Raji (cell line): ENCODE results near the gene NOXA1.

ENCODE experiments used
- POLR2A ChIP-seq: IDR thresholded peaks from 2 replicates; pipeline ENCODE4 v1.6.1; 2011; ENCODE audit warnings: low read depth, low read length, control low read depth; ENCODE audit not compliant: insufficient read depth

NOXA1 gene

DNA sequence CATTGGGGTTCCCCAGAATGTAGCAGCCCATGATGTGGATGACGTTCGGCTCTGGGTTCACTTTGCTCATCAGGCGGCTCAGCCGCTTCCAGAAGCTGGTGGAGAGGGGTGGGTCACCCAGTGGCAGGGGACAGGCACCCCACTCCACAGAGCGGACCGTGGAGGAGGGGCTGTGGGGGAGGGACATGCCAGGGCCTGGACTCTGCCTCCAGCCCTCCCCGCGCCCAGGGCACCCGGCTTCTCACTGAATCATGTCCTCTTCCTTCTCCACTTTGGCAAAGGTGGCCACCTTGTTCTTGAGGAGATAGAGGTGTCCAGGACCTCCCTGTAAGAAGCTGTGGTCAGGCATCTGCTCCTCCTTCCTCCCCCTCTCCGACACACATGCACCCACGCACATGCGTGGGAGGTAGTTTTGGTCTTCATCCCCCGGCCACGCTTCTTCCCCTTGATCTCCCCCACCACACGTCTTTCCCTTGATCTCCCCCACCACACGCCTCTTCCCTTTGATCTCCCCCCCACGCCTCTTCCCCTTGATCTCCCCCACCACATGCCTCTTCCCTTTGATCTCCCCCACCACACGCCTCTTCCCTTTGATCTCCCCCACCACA, 26.8 kb downstream of the NOXA1 start:
- no peak for TF ChIP-seq POLR2A

DNA sequence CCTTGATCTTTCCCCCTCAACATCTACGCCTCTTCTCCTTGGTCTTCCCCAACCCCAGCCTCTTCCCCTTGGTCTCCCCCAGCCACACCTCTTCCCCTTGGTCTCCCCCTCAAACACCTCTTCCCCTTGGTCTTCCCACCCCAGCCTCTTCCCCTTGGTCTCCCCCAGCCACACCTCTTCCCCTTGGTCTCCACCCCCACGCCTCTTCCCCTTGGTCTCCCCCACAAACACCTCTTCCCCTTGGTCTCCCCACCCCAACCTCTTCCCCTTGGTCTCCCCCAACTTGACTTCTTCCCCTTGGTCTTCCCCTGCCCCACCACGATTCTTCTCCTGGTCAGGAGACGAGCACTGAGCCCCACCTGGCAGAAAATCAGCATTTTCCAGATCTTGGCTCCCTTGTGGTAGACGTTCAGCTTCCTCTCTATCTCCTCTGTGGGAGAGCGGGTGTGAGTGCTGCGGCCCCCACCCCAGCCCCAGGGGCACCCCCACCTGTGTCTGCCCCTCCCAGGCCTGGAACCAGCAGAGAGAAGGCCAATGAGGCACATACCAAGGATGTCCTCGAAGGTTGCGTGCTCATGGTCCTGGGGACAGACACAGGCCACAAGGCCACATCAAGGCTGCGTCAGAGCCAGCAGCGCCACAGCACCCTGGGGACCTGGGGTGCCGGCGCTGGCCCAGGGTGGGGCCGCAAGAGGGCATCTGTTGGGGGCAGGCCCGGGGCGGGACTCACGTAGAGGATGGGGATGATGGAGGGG, 29.0 kb downstream of the NOXA1 start:
- TF ChIP-seq POLR2A: no peak

DNA sequence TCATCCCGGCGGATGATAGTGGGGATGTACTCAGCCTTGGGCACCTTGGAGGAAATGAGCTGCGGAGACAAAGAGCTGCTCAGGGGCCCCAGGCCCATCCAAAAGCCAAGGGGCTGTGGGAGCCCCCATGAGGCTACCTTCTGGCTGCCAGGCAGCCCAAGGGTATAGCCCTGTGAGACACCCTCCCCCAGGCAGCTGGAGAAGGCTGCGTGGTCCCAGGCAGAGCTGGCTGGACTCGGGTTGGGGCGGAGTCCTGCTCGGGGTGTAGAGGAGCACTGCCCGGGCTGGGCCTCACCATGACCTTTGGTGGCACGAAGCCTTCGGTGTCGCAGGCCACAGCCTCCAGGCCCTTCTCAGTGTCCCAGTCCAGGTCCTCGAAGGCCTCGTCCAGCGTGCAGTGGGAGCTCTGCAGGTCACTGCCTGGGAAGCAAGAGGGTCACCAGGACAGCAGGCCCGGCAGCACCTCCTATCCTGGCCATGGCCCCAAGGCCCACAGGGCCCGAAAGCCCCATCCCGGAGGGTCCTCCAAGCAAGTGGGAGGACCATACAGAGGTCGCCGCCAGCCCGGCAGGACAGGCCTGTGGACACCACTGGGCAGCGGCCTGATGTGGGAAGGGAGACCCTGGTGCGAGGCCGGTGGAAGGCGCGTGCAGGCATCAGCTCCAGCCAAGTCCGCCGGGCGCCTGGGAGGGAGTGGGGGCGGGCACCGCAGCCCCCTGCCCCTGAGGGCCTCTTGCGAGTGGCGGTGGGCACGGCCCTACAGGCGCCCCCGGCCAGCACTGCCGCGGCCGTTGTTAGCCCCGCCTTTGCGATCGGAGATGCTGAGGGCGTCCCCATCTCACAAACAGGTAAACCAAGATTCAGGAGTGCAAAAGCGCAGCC, 29.8 kb downstream of the NOXA1 start:
- no peak for TF ChIP-seq POLR2A

DNA sequence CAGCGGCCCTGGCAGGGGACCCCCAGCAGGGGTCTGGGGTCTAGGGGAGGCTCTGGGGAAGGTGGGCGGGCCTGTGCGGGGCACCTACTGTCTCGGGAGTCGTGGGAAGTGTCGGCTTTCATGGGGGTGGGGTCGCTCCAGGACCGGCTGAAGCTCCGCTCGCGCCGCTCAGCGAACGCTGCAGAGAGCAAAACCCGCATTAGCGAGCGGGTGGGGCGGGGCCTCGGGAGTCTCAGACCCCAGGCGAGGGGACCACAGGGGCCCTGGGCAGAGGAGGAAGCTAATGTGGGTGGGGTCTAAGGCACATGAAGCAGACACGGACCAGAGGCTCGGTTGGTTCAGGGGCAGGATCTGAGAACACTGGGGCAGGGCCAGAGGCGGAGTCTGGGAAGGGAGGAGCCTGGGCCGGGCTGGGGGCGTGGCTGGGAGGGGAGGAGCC, 30.5 kb downstream of the NOXA1 start:
- no peak for TF ChIP-seq POLR2A

DNA sequence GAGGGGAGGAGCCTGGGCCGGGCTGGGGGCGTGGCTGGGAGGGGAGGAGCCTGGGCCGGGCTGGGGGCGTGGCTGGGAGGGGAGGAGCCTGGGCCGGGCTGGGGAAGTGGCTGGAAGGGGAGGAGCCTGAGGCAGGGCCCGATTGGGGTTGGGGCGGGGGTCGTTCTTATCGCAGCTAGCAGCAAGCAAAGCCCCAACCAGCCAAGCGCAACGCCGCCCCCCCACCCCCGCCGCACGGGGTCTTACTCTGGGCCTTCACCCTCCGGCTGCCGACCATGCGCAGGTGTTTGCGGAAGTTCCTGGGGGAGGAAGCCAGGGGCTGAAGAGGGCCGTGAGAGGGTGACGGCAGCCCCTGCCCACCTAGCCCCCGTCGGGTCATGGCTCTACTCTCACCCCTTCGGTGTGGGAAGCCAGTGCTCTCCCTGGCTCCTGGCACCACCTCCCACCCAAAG, 31.0 kb downstream of the NOXA1 start:
- no peak for TF ChIP-seq POLR2A

DNA sequence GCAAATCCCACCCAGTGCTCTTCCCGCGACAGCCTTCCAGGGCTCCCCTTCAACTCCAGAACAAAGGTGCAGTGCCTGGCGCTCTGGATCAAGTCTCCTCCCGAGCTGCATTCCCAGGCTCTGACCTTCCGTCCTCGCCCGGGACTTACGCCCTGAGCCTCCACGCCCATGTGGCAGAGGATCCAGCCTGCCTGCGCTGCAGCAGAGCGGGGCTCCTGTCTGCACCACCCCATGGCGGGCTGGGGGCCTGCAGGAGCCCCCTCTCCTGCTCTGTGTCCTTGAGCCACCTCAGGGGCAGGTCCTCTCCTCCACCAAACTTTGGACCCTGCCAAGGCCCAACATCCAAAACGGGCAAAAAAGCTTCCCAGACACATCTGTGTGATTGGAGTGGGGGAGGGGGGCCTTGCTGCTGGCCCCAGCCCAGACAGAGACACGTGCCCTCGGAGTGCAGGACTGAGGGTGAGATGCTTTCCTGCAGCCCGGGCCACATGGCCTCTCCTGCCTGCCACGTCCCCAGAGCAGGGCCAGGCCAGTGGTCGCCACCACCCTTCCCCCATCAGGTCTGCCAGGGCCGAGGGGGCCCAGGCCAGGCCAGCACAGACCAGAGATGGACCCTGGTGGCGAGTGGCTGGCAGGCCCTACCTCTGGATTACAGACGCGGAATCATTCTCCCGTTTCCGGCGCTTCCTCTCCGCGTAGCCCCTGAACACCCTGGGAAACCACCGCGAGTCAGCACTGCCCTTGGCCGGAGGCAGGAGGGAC, 31.6 kb downstream of the NOXA1 start:
- TF ChIP-seq POLR2A: no peak

DNA sequence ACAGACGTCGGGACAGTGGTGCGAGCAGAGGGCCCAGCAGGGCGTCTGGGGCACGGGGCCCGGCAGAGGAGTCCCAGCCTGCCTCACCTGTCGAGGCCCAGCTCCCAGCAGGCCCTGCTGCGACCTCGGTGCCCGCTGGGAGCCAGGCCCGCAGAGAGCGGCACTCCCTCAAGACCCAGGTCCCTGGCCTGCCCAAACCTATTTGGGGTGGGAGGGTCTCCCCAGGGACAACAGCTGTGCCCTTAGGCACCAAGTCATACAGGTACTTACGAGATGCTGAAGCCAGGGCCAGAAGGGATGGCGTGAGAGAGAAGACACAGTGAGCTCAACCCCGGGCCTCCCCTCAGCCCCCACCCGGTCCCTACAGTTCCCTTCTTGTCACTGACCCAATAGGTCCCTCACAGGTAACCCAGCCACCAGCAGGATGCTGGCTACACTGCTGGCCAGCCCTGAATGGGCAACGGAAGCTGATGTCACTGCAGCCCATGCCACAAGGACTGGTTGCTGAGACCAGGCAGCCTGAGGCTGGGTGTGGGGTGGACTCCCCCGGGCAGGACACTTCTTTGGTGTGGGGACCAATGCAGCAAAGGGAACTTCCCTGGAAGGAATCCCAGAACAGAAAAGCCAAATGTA, 32.3 kb downstream of the NOXA1 start:
- no peak for TF ChIP-seq POLR2A

DNA sequence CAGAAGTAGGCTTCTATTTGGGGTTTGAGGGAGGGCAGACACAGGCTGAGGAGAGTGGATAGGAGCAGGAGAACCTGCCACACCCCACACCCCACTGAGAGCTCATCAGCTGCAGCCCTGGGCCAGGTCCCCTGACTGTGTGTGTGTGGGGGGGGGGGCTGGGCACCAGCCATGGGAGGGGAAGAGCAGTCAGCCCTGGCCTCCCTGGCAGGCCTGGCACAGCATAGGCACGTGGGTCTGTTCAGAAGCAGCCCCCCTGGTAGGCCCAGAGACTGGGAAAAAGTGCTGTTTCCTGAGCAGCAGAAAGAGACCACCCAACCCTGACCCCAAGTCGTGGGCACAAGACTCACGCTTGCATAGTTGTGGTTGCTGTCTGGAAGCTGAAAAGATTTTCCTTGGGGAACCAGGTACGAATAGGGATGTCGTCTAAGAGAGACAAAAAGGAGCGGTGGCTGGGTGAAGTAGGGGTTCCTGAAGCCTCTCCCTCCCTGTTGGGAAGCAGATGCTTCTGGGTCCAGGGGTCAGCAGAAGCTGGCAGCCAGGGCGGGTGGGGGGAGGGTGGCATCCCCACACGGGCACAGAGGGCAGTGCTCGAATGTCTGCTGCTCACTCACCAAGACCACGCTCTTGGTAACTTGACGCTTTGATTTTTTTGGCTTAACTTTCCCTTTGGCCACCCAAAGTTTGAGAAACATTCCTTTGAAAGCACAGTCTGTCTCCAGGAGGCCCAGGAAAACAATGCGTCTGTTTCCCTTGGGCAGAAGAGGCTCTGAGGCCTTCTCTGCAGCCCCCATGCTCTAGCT, 33.1 kb downstream of the NOXA1 start:
- no peak for TF ChIP-seq POLR2A

DNA sequence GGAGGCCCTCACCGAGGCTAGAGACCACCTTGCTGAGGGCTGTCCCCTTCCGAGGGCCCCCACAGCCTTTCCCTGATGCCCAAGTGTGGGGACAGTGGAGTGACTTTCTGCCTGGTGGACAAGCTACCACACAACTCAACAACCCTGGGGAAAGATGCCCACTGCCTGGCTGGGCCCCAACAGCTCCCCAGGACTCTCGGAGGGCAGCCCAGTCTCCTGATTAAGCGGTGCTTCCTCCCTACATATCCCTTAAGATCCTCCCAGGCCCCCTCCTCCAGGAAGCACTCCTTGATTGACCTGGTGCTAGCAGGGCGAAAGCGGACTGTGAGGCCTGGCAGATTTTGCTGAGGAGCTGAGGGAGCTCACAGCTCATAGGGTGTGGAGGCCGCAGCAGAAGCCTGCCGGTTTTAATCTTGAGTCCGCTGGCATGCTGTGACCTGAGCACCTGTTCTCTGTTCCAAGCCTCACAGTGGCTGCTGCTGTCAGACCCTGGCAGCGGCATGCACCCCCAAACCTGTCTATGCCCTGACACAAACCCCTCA, 33.7 kb downstream of the NOXA1 start:
- no peak for TF ChIP-seq POLR2A

DNA sequence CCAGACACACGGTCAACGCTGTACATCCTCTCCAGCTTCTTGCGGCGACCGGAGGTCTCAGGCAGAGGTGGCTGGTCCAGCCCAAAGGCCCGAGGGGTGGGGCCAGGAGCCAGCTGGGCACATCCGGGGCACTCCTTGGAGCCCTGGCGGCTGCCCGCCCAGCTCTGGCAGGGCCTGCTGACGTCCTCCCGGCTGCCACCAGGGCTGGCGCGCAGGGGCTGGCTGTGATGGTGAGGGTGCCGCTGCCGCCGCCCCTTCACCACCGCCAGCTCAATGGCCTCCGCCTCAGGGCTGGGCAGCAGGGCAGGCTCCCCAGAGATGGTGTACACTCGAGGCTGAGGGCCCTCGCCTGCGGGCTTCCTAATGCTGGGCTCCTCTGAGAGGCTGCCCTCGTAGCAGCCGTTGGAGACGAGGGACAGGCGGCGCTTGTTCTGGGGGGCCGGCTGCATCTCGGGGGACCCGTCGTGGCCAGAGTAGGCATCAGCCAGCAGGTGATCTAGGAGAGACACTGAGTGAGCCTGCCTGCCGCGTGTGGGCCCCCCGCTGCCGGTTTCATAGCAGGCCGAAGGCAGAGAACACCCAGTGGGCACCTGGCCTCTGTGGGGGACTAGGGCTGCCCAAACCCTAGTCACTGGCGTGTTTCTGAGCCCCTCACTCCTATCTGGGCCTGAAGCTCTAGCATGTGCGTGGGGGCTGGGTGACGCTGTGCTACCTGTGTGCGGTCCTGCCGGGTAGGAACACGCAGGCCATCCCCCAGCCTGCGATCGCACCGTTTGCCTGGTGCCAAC, 34.4 kb downstream of the NOXA1 start:
- TF ChIP-seq POLR2A: no peak

DNA sequence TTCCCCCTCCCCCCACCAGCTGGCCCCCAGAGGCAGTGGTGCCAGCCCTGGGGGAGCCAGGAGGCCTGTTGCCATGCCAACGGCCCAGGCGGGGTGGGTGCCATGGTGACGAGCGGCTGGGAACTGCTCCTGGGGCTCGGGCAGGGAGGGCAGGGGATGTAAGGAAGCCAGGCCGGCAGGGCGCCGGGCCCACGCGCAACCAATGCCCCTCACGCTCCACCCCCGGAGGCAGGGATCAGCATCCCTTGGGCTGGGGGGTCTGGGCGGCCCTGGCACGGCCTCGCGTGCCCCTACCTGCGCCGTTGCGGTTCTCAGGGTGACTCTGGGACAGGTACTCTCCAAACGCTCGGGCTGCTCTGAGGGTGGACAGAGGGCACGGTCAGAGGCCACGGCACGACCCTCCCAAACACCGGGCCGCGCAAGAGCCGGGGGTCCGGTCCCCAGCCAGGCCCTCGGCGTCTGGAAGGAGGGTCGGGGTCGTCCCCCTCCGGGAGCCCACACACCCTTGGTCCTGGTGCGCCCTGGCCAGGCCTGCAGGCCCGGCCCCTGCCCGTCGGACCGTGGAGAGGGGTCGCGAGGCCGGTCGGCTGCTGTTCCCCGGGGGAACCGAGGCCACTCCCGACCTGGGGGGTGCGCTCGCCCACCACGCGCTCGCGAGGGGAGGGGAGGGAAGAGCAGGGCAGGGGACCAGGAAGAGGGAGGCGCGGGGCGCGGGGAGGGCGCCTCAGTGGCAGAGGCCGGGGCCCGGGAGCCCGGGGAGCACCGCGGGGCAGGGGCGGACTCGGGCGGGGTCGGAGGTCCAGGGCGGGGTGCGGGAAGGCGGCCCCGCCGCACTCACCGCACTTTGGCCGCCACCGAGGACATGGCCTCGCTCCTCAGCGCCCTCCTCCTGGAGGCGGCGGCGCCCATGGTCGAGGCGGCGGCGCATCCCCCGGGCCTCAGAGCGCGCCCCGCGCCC, 35.3 kb downstream of the NOXA1 start:
- TF ChIP-seq POLR2A: no peak
